Epithelial cell of proximal tubule (primary cell): Measurements from ENCODE around the gene MUL1. TPM values are rescaled to one million over a fixed set of nuclear protein-coding genes. Genes with fewer than 3 reads are reported as not detected.

Experiments
- DNase-seq: peaks from one replicate; pipeline ENCODE4 v3.0.0-alpha.2; 2011; ENCODE audit warnings: low read depth
- H3K4me3 ChIP-seq: 2 replicates; pipeline ENCODE4 v1.5.1; 2011; ENCODE audit warnings: low read depth, mild to moderate bottlenecking, low read length
- total RNA-seq: library from RNA; depleted of rRNA; stranded (reverse); fragments of >200 nt; gene quantifications from 2 replicates; pipeline ENCODE4 v1.2.3, GENCODE V29; 2015
- TF ChIP-seq, protein P1 (sequence below): conservative IDR thresholded peaks from 2 replicates; pipeline ENCODE4 v1.5.1; 2012; ENCODE audit warnings: low read depth, mild to moderate bottlenecking, low read length

The MUL1 gene
- total RNA-seq, 1 donor from 2014 or later = 24.6 TPM

- DNase-seq = no peak
These were observed 43.2 kb upstream of the MUL1 start for GRCh38 chr1:20551161-20551560.

DNA sequence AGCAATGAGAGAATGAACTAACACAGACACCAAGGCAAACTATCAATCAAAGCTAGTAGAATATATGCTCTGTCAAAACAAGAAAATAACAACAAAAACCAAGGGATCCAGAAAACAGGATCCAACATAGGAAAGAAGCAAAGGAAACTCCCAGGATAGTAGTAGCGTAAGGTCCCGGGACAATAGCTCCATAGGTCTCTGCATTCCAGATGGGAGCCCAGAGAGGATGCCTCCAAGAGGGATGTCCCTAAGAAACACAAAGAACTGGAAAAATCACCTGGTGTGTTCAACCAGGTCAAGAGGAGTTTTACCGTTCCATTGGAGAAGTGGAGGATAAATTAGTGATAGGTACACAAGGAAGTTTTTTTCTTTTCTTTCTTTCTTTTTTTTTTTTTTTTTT lies 38.7 kb upstream of the MUL1 start:
- TF ChIP-seq, protein P1, sequence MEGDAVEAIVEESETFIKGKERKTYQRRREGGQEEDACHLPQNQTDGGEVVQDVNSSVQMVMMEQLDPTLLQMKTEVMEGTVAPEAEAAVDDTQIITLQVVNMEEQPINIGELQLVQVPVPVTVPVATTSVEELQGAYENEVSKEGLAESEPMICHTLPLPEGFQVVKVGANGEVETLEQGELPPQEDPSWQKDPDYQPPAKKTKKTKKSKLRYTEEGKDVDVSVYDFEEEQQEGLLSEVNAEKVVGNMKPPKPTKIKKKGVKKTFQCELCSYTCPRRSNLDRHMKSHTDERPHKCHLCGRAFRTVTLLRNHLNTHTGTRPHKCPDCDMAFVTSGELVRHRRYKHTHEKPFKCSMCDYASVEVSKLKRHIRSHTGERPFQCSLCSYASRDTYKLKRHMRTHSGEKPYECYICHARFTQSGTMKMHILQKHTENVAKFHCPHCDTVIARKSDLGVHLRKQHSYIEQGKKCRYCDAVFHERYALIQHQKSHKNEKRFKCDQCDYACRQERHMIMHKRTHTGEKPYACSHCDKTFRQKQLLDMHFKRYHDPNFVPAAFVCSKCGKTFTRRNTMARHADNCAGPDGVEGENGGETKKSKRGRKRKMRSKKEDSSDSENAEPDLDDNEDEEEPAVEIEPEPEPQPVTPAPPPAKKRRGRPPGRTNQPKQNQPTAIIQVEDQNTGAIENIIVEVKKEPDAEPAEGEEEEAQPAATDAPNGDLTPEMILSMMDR = no peak
- no peak for DNase-seq
- no peak overlapping the region for H3K4me3 ChIP-seq

More at GRCh38 chr1:20551161-20551560, 43.2 kb upstream of the MUL1 start:
- H3K4me3 ChIP-seq = no peak overlapping the region
- TF ChIP-seq, protein P1 = no peak

- TF ChIP-seq, protein P1 = no peak
- H3K4me3 ChIP-seq = no peak overlapping the region
- DNase-seq = no peak
These were observed 32.3 kb upstream of the MUL1 start for GRCh38 chr1:20540281-20540680.

DNA sequence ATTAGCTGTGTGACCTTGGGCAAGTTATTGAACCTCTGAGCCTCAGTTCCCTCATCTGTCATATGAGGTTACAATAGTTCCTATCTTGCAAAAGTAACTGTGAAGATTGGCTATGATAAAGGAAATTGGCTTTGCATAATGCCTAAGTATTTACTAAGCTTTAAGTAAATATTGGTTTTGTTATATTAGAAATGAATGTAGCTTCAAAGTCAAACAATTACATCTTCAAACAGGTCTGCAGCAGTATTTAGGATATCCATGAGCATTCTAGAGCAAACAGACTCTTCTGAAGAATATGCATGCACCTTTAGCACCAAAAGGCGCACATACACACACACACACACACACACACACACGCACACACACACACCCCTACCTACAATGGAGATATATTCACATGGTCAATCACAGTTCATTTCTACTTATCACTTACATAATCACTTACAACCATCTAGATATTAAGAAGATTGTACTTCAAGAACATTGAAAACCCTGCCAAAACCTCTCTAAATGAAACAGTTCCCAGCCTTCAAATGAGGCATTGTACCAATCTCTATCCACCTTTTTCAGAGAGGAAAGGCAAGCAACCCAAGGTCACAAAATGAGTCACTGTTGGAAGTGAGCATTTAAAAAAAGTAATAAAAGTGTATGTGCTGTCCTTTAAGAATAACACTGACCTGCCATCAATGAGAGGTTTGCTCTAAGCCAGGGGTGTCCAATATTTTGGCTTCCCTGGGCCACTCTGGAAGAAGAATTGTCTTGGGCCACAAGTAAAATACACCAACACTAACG lies 31.0 kb upstream of the MUL1 start:
- TF ChIP-seq, protein P1 = no peak

DNA sequence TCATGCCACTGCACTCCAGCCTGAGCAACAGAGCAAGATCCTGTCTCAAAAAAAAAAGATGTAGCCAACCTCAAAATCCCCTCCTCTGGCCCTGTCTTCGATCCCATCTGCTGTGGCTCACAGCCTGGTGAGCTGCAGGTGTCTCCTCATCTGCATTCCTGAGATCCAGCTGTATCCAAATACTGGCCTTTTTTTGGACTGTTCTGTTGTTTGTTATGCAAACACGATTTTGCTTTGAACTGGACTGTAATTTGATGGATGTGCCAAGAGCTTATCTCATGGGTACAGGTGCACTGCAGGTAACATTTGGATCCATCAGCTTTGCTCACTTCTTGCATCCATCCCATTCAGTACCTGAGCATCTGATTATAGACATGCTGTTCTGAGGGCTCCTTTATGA lies 30.3 kb upstream of the MUL1 start:
- DNase-seq = no peak
- TF ChIP-seq, protein P1 = no peak
- H3K4me3 ChIP-seq = no peak overlapping the region

More for the DNA sequence above, 31.0 kb upstream of the MUL1 start:
- no peak overlapping the region for H3K4me3 ChIP-seq
- no peak for DNase-seq

GRCh38 chr1:20534659-20535417 lies 26.9 kb upstream of the MUL1 start:
- DNase-seq = no peak
- TF ChIP-seq, protein P1 = no peak

More at GRCh38 chr1:20534659-20535417, 26.9 kb upstream of the MUL1 start:
- H3K4me3 ChIP-seq = no peak overlapping the region
